DLD1 (cell line): ENCODE data around the gene BTAF1.

ENCODE experiments used
- in situ Hi-C: cut with HindIII; loops from 2 replicates; pipeline ENCODE4 v1.10.0; 2017; ENCODE audit warnings: low sequenced_read_pairs

The BTAF1 gene

DNA sequence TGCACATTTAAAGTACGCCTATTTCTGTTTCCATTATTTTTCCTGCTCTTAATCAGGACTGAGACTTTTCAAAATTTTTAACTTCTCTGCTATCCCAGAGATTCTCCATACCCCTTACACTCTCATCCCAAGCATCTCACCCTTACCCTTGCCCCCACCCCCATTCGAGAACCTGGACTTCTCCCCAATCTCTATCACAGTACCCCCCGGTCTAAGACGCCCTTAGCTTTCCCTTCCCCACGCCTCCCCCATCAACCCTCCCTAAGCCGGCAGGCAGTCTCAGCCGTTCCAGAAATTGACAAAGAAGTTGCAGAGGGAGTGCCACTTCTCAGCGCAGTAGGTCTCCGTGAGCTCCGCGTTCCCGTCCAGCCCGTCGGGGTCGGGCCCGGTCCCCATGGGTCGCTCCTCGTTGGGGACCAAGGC is 15.6 kb upstream of the BTAF1 start:
- in situ Hi-C loops = no loop called here

GRCh38 chr10:91908337-91909116 is 15.0 kb upstream of the BTAF1 start:
- in situ Hi-C loops = no loop called here

DNA sequence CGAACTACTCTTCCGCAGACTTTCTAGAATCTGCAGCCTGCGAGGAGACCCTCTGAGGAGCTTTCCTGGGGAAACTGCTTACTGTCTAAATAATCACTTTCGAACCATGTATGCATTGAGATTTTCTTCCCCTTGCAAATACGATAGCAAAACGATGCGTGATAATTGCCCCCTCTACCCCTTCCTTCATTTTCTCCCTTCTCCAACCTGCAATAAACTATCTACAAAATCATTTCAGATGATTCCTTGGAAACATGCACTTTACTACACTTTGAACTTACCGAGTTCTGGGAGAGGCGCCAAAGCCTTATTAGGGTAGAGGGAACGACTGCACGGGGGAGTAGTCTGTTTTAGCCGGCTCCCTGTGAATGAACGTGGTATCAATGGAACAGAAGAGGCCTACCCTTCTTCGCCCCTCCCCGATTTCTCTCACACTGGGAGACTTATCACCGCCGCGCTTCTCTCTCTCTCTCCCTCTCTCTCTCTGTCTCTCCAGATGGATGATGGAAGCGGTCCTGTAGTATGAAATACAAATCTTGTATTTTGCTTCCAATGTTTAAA is 14.4 kb upstream of the BTAF1 start, which contains the start of gene FGFBP3:
TSS of gene FGFBP3 (minus strand) at position 370 of the 561 bp plus-strand sequence. CDS start 517 bp downstream, outside the sequence.
- in situ Hi-C loops = no loop called here

DNA sequence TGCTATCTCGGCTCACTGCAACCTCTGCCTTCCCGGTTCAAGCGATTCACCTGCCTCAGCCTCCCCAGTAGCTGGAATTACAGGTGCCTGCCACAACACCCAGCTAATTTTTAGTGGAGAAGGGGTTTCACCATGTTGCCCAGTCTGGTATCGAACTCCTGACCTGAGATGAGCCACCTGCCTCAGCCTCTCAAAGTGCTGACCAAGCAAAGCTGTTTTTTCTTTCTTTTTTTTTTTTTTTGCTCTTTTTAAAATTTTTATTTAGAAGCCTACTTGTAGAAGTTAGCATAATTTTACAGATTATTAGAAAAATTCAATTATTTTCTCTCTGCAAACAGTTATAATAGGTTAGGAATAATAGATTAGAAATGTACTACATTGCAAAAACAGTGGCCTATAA is 13.1 kb upstream of the BTAF1 start:
- in situ Hi-C loops = no loop called here

- in situ Hi-C loops = loop anchor here (5.0 kb wide), 1 partner anchor 162 kb away; no protein-coding TSS in a partner anchor
Measured at GRCh38 chr10:91919651-91920050, 3.9 kb upstream of the BTAF1 start.

DNA sequence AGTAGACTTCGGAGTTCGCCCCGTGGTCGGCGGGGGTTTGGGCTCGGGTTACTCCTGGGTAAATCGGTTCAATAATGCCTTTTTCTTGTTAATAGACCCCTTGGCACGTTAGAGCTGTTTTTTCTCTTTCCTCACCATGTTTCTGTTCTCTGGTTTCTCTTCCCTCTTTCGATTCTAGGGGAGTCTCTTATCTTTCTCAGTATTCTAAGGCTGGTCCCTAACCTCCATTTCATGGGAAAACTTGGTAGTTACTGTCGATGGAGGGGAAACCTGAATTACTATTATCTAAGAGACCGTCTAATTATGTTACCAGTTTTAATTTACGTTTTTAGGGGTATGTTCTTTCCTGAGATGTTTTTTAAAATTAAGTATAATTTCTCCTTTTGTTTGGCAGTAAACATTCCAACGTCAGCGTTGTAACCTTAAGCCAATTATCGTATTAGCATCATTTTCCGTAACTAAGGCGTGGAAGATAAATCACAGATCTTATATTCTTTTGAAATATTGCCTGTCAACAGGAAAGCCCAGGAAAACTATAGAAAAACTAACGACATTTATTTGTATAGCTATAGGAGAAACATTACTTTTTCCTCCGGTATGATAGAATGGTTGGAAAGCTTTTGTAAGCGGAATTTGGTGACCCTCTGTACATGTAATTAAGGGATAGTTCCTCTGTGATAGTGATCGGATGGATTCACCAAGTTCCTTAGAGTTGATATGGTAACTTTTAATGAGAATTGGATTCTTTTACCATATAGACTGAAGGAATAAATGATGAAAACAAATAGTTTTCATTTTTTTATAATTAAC is 847 bp downstream of the BTAF1 start:
- in situ Hi-C loops = no loop called here

- in situ Hi-C loops = no loop called here
Measured at GRCh38 chr10:91925022-91925320, 1.4 kb downstream of the BTAF1 start.

GRCh38 chr10:91930939-91931338 is 7.4 kb downstream of the BTAF1 start:
- in situ Hi-C loops = no loop called here

- in situ Hi-C loops = no loop called here
Measured at GRCh38 chr10:91931526-91932190, 8.1 kb downstream of the BTAF1 start.

DNA sequence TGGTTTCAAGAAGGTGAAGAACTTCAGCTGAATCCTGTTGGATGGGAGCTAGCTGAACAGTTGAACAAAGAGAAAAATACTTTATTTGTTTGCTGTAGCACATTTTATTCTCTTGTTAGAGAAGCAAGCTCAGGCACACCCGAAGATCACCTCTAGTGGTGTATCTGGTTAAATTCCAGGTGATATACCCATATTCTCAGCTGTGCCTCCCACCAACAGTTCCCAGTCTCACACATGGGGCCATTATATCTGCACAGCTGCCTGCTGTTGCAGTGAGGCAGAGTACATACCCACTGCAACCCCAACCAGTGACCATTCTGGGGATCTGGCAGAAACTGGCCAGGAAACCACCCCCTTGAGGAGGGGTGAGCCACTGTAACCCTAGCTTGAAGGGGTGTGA is 9.2 kb downstream of the BTAF1 start:
- in situ Hi-C loops = no loop called here

- in situ Hi-C loops = no loop called here
Measured at GRCh38 chr10:91935886-91936285, 12.3 kb downstream of the BTAF1 start.

DNA sequence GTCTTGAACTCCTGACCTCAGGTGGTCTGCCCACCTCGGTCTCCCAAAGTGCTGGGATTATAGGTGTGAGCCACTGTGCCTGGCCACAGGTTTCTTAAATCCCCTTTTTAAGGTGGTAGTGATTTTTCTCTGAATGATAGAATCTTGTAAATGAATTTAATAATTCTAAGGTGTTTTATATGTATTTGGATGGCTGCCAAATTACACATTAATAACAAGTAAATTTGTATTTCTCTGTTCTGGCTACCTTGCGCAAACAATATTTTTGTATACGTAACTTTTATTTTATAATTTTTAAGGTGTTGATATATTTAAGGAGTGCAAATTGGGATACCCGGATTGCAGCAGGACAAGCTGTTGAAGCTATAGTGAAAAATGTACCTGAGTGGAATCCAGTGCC is 16.1 kb downstream of the BTAF1 start:
- in situ Hi-C loops = no loop called here

- in situ Hi-C loops = no loop called here
Measured at GRCh38 chr10:91941426-91941825, 17.9 kb downstream of the BTAF1 start.

GRCh38 chr10:91944880-91945630 is 21.5 kb downstream of the BTAF1 start:
- in situ Hi-C loops = no loop called here

- in situ Hi-C loops = no loop called here
Measured at GRCh38 chr10:91953600-91954160, 30.1 kb downstream of the BTAF1 start.

DNA sequence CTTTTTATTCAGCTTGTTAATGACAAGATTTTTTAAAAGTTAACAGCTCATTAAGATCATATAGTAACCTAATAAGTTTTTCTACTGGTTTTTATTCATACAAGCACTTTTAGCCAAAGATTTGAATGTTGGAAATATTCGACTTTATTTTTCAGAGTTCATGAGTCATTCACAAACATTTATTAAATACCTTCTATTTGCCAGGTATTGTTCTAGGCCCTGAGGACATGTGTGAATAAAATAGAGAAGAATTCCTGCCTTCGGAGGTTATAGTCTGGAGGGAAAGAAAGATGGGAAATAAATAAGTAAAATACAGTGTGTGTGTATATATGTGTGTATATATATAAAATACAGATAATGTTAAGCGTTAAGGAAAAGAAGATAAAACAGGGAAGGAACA is 31.5 kb downstream of the BTAF1 start:
- in situ Hi-C loops = no loop called here

DNA sequence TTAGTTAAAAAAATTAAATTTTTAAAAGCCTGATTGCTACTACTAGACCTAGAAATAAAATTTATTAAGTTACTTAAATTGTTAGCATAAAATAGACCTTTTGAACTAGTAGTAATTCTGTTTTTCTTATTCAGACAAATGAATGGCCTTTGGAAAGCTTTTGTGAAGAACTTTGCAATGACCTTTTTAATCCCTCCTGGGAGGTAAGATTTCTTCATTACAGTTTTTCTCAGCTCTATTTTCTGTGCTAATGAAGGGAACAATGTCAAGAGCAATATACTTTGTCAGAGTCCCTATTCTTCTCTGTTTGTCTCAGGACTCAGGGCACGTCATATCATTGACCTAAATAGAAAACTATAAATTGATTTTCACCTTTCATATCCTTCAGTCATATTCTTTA is 33.5 kb downstream of the BTAF1 start:
- in situ Hi-C loops = no loop called here

DNA sequence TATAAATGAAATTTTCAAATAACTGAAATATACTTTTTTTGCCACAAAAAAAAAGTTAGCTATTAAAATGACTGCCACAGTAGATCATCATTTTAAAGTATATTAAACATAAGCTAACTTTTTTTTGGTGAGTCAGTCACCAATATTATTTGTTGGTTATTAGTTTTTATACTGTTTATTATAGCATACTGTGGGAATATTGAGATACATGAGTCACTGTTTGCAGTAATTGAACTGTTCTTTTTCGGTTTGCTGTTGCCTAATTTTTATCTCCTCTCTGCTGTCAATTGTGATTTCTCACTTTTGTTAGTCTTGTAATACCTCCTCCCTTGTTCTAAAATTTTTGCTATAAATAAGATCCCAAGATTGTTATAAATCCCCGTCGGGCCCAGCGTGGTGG is 45.7 kb downstream of the BTAF1 start:
- in situ Hi-C loops = no loop called here

- in situ Hi-C loops = no loop called here
Measured at GRCh38 chr10:91974960-91975359, 51.4 kb downstream of the BTAF1 start.

DNA sequence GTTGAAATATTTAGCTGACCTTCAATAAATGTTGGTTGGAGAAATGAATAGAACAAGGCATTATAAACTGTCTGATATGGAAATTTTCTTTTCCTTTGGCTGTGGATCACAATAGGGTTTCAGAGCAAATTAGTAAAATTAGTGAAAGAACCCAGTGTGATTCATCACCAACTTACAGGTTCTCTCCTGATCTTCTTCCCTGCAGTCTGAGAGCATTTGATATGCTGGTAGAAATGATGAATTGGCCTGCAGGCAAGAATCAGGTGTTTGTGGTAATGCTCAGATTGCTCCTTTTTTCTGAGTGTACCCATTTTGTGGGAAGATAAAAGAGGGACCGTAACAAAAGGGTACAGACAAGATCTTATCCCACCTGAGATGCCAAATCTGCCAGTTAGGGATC is 51.9 kb downstream of the BTAF1 start:
- in situ Hi-C loops = no loop called here
